HG03159 (cell line): ENCODE results near the gene TLL2.
A peak's percentile ranks its signal among the peaks of the same experiment; 100 is the strongest.

Experiments used
- ATAC-seq: cut with Tn5 transposase; IDR thresholded peaks from one replicate; pipeline ENCODE4 v1.9.1; 2021; ENCODE audit warnings: mild to moderate bottlenecking, moderate library complexity; ENCODE audit not compliant: unreplicated experiment

Gene TLL2

DNA sequence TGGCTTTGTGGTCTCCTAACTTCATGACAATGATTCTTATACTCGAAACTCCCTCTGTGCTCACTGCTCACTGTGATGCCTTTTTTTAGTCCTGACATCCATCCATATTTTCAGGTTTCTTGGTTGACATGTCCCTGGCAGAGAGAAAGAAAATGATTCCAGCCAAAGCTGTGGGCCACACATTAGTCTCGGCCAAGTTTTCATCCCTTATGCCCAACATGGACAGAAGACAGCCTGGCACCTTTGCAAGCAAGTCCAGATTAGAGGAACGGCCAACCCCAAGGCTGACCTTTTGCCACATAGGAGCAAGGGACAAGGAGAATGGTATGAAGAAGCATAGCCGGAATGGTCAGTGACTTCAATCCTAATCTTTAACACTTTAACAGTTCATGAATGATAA, 146.3 kb downstream of the TLL2 start:
- no peak for ATAC-seq

DNA sequence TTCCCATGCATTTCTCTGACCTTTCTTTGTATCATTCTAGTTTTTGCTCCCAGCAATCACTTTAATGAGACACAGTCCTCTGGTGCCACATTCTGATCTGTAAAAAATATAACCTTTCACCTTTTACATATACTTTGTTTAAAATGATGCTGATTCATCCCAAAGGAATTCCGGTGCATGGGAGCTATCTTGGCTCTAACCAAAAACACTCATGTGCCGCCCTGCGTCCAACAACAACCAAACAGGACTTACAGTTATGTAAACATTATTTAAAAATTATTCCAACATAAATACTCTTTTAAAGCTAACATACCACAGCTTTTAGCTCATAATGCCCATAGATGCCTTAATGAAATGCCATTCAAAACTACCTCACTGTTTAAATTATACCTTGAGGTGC, 147.2 kb downstream of the TLL2 start:
- ATAC-seq: no peak

DNA sequence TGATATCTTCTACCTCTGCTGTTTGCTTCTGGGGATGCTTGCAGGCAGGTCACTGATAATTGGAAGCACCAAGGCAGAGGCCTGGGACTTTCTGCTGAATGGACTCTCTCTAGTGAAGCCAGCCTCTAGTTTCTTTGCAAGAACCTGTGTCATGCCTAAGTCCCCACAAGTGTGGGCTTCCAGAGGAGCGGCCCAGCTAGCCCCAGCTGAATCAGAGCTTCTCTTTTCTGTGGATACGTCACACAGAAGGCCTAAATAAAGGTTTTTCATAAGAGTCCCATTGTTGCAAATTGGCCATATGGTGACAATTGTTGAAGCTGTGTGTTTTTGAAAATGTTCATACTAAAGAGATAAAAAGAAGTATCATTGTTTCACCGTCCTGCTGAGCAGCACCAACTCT, 148.2 kb downstream of the TLL2 start:
- no peak for ATAC-seq

DNA sequence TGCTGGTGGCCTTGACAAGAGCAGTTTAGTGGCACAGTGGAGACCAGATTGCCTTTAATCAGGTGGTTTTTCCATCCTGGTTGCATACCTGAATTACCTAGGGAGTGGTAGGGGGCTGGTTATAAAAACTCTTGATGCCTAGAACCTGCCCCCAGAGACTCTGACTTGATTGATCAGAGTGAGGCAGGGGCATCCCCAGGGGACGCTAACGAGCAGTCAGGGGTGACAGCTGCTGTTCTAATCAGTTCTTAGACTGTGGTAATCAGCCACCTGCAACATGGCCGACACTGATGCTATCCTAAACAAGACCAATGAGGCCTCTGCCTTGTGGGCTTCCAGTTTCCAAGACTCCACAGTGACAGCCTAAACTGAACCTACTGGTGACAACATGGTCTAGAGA, 153.0 kb downstream of the TLL2 start:
- no peak for ATAC-seq

DNA sequence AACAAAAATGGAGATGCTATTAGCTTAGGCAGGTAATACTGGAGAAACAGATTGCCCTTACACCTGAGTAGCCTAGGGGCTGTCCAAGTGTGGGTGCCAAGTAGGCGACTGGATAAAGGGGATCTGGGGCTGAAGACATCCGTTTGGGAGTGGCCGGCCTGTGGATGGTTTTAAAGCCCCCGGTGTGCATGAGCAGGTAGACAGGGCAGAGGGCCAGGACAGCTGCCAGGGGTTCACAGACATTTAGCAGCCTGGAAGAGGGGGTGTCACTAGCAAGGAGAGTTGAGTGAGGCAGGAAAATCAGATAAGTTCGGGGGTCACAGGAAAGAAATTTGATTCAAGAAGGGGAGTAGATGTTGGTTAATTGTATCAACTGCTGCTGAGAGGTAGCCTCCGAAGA, 153.4 kb downstream of the TLL2 start:
- ATAC-seq: no peak

DNA sequence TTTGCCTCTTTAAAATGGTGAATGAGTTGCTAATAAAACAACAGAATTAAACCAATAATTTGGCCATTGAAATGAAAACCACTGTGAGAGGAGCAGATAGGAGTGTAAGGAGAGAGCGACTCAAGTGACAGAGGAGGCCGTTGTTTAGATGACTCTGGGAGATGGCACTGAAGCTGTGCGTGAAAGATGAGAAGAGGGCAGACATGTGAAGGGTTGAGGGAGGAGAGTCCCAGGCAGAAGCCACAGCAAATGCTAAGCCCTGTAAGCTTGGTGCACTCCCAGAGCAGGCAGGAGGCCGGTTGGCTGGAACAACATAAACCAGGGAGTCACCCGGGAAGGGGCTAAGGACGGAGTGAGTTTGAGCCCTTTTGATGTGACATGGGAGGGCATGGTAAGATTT, 154.1 kb downstream of the TLL2 start:
- ATAC-seq: no peak

DNA sequence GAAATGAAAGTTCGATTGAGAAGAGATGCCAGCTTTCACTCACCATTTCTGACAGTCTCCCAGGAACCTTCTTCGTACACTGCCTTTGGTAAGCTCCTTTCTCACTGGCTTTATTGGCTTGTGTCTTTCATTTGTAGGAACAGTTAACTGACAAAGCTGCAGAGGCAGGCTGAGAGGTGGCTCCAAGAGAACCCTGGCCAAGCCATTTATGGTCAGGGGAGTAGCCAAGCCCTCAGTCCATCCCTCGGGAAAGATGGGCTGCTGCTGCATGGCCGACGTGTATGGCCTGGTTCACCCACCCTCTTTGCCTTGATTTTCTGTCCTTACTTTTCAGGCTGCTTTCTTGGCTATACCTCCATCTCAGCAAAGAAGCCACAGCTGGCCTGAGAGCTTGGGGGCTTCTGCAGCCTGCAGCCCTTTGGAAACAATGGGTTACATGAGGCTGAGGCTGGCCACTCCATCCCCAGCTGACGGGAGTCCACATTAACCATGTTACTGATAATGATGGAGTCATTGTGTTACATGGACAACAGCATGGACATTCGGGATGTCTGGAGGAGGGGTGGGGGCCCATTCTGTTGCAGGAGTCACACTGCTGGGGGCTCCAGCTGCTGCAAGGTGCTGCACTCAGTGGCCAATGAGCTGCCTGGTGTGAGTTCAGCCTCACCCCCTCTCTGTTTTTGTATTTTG, 154.7 kb downstream of the TLL2 start, which contains the start of gene OPALIN:
OPALIN (minus strand) TSS at position 152 of the 690 bp plus-strand sequence; CDS start at position 46, 106 bp downstream.
- ATAC-seq: no peak

DNA sequence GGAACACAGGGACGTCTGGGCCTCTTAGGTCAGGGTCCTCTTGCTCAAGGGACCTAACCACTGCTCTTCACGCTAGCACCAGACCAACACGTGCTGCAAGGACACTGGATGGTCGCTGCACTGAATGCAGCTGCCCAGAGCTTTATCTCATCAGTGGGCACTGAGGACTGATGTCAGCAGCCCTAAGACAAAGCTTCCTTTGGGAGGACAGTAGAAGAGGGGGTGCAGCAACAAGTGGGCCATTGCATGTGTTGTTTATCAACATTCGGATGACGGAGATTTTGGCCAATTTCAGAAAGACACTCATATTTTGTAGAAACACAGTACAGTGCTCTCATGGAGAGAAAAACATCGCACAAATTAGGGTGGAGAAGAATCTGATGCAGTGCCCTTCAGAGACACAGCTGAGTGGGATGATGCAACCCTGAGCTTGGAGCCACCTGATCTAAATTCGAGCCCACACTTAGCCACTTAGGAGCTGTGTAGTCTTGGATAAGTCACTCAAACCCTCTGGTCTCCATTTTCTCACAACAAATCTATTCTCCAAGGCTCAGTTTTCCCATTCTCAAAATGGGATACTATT, 156.6 kb downstream of the TLL2 start:
- ATAC-seq: no peak

DNA sequence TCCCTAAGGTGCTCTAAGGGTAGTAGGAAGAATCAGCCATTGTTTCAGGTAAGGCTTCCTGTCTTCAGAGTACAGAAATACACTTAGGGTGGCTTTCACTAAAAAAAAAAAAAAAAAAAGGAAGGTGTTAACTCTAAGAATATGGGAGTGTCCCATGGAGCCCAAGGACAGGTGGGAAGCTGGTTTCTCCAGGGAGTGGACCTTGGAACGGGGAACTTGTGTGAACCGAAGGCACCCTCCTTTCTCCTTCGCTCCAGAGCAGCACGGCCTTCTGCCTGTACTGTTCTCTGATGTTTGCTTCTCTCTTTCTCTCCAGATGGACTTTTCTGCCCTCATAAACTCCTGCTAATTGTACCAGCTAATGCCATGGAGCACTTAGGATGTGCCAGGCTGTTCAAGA, 161.1 kb downstream of the TLL2 start:
- ATAC-seq: no peak

DNA sequence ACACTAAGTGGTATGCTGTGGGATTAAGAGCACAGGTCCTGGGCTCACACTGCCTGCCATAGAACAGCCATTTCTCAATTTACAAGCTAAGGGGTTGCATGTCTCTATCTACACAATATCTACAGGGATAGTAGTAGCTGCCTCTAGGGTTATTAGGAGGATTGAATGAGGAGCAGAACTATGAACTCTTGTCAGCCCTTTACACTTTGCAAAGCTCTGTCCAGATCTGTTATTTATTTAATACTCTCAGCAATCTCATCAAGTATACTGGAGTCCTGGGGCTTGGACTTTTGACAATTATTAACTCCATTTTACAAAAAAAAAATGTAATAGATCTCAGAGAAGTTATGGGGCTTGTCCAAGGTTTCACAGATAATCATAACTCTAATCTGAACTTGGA, 161.7 kb downstream of the TLL2 start:
- ATAC-seq: no peak

DNA sequence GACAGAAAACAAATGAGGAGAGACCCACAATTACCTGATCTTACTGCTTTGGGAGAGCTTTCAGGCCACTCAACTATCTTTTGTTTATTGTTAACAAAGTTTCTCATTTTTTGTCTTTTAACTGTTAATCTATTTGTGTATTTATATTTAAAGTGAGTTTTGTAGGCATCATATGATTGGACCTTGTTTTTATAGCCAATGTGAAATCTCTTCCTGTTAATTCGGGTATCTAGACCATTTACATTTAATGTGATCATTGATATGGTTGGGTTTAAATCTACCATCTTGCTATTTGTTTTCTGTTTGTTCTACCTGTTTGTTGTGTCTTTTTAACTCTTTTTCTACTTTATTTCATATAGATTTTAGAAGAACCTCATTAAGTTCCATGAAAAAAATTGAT, 167.4 kb downstream of the TLL2 start:
- no peak for ATAC-seq

DNA sequence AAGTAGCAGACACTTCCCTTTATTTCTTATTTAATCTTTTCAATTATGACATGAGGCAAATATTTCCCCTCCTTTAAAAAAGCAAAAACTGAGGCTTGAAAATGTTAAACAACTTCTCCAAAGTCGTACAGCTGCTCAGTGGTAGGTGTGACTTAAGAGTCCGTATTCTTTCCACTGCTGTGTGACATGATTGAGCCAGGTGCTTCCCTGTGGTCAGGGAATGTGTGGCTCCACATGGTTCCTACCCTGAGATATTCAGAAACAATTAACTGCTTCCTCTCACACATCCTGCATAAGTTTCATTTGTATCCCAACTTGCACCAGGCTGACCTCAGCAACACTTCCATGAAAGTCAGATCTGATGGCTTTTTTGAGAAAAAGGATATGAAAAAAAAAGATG, 168.5 kb downstream of the TLL2 start:
- ATAC-seq: no peak

DNA sequence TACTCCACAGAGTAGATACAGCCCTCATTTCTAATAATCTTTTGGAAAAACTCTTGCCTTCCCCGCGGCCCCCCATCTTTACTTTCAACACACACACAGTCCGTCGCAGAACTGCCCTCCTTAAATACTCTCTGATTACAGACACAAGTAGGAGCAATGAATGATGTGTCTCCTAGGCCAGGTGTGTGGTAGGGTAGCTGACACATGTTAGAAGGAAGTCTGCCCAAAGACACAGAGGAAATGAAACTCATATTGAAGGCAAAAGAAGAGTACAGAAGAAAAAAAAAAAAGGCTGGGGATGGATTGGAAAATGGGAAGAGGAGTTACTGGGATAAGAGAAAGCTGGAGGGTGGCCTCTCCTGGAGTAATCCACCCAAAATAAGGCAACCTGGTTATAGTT, 169.5 kb downstream of the TLL2 start:
- no peak for ATAC-seq

DNA sequence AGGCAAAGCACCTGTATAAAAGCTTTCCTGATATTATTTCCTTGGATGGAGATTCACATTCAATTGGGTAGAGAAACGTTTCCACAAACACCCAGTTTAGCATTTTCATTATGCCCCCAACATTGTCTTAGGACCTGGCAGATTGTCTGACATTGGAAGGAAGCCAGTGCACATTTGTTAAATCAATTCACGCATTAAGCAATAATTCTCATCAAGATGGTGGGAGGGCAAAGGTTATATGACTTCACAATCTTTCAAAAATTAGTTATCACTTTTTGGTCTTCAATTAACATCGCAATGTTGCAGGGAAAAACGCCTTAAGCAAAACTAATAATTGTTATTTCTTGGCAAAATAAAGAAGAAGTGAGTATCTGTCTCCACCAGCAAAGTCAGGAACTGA, 171.3 kb downstream of the TLL2 start:
- ATAC-seq: no peak

DNA sequence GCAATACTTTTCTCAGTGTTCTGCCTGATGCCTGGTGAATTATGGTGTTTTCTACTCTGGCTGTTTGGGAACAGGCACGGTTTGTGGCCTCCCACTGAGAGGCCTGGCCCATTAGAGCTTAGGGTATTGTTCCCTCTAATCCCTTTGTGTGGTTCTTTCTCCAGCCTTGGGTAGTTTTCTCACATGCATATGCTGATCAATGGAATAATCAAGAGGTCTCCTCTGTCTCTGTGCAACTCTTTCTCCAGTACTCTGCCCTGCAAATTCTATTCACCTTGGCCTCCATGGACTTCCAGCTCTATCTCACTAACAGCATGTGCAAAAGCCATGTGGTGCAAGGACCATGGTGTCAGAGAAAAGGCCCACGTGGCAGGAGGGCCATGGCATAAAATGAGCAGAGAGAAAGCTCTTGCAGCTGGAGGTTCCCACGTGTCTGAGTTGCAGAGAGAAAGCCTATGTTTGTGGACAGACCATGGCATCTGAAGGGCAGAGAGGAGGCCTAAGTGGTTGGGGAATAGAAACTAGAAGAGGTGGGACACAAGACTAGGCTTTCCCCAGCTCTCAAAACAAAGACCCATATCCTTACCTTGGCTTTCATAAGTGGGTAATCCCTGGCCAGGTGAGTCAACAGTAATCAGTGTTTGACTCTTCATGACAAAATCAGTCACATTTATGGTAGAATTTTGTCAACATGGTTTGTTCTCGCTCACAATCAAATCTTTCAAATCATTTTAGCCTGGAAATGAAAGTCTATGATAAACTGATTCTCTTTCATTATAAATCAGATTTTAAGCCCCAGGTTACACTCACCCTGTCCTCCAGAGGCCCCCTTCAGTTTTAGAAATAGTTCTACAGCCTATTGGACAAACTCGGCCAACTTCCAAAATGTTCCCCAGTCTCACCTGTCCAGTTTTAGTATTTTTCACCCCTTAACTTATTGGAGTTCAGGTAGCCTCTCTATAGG, 172.2 kb downstream of the TLL2 start:
- ATAC-seq: no peak

DNA sequence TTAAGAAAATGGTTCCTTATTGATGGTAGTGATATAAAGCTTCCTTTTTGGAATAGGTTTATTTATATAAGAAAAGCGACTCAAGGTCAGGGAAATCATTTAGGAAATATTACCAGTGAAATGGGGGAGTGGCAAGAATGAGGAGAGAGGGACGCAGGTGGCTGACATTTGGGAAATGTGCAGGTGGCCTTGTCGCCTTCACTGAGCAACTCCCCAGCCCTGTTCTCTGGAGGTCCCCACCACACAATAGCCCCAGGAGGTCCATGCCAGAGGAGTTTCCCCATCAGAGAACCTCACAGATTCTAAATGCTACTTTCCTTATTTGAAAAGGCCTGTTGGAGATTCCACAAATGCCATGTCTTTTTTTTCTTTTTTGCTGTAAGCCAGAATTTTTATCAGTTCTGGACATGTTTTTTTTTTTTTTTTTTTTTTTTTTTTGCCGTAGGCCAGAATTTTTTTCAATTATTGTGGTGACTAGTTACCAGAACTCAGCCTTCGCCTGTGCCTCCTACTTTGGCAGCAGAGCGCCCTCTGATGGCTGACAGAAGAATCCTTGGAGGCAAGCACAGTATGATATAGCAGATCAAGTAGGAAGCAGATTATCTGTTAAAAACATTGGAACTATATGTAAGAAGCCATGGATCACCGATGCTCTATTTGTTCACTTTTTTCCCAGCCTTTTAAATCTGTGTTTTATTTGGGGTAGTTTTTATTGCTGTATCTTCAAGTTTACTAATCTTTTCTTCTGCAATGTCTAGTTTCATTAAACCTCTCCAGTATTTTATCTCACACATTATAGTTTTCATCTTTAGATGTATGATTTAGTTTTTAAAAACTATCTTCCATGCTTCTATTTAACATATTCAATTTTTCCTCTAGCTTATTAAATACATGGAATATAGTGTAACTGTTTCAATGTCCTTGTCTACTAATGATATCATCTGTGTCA, 173.5 kb downstream of the TLL2 start:
- ATAC-seq: peak; percentile 65

DNA sequence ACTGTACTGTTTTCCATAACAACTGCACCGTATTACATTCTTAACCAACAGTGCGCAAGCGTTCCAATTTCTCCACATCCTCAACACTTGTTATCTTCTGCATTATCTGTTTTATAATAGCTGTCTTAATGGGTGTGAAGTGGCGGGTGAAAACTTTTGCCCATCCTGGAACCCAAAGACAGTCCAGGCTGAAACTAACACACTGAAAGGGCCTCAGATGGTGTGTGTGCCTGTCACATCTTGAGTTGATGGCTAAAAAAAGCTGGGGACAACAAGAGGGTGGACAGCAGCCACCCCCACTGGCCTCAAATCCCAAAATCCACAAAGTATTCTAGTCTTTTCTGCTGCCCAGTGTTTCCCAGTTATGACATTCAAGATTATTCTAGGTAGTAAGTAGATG, 174.3 kb downstream of the TLL2 start:
- no peak for ATAC-seq

DNA sequence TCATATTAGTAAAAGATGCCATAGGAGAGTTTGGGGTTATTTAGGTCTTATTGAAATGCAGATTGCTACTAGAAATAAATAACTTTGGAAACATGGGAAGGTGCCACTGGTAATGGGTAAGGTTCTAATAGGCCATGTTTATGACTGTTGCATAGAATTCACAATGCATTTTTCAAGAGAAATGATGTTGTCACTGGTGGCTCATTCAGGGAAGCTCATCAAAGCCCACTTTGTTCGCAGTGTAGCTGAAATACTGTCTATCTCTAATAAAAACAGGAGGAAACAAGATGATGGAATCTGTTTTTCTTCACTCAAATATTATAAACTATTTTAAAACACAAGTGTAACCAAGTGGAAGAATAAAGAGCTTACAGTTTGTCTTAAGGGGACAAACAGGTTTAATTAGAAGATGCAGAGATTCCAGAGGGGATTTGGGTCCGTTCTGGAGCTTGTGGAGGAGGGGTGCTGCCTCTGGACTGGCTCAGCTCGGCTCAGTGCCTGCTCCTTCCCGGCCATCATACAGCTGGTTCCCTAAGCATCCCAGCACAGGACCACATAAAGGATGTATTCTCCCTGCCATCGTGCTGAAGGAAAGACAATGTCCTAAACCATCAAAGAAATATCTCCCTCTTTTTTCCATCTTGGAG, 175.3 kb downstream of the TLL2 start:
- ATAC-seq: no peak

DNA sequence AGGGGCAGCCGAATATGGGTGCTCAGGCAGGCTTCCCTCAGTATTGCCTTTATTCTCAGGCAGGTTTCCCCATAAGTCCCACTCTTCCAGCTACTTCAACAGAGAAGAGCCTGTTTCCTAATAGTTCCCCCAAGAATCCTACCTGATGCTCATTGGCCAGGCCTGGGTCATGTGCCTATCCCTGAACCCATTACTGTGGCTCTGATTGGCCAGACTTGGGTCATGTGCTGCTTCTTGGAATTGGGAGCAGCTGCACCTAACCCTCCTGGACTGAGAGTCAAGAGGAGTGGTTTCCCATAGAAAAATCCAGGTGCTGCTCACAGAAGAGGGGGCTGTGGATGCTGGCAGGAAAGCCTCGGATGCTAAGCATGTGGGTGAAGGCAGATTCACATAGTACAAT, 176.6 kb downstream of the TLL2 start:
- ATAC-seq: no peak
